Neural crest cell (in vitro differentiated cells): ENCODE measurements around the gene POLD3. TPM values are rescaled to one million over a fixed set of nuclear protein-coding genes. Genes with fewer than 3 reads are reported as not detected.

Source experiments
- DNase-seq: peaks from one replicate; pipeline ENCODE4 v3.0.0; 2021; ENCODE audit warnings: low read depth, mixed read lengths, low spot score
- H3K27ac Mint-ChIP-seq: one replicate; pipeline ENCODE4 v1.8.0; 2021; ENCODE audit warnings: mild to moderate bottlenecking, mixed read lengths; ENCODE audit not compliant: unreplicated experiment
- H3K27me3 Mint-ChIP-seq: 2 replicates; pipeline ENCODE4 v1.8.0; 2021; ENCODE audit warnings: low read depth, mild to moderate bottlenecking, mixed read lengths
- H3K36me3 Mint-ChIP-seq: 2 replicates; pipeline ENCODE4 v1.8.0; 2021; ENCODE audit warnings: low read depth, mild to moderate bottlenecking, mixed read lengths
- H3K4me1 Mint-ChIP-seq: 2 replicates; pipeline ENCODE4 v1.8.0; 2021; ENCODE audit warnings: mixed read lengths
- H3K4me3 Mint-ChIP-seq: one replicate; pipeline ENCODE4 v1.8.0; 2021; ENCODE audit warnings: mild to moderate bottlenecking, mixed read lengths
- H3K9me3 Mint-ChIP-seq: 2 replicates; pipeline ENCODE4 v1.8.0; 2021; ENCODE audit warnings: mixed read lengths
- CTCF ChIP-seq: fragments of 200-600 bp; sonication (generic); conservative IDR thresholded peaks from 2 replicates; pipeline ENCODE4 v1.5.0; 2021; ENCODE audit warnings: antibody characterized with exemption, mild to moderate bottlenecking
- total RNA-seq: library from RNA; stranded (reverse); gene quantifications from 2 replicates; pipeline ENCODE4 v1.2.1, GENCODE V29; 2021

The POLD3 gene
- total RNA-seq, 1 donor from 2014 or later: 46.3 TPM

- no peaks in the 10 kb centered on the region for H3K27me3 Mint-ChIP-seq
- H3K27ac Mint-ChIP-seq: no peak overlapping the region
- no peak for DNase-seq
- no peak overlapping the region for H3K4me3 Mint-ChIP-seq
- peaks cover 23% of the 10 kb centered on the region for H3K36me3 Mint-ChIP-seq
- no peak for TF ChIP-seq CTCF
- H3K9me3 Mint-ChIP-seq: peaks cover 4% of the 10 kb centered on the region
- no peaks in the 10 kb centered on the region for H3K4me1 Mint-ChIP-seq
Measured at GRCh38 chr11:74620531-74620930, 28.1 kb downstream of the POLD3 start.

GRCh38 chr11:74626130-74626529 lies 33.7 kb downstream of the POLD3 start:
- H3K4me3 Mint-ChIP-seq: no peak overlapping the region
- DNase-seq: no peak

GRCh38 chr11:74626604-74627003 lies 34.2 kb downstream of the POLD3 start:
- no peaks in the 10 kb centered on the region for H3K27me3 Mint-ChIP-seq
- no peak for DNase-seq
- H3K27ac Mint-ChIP-seq: no peak overlapping the region
- peaks cover 4% of the 10 kb centered on the region for H3K9me3 Mint-ChIP-seq
- no peaks in the 10 kb centered on the region for H3K4me1 Mint-ChIP-seq
- H3K36me3 Mint-ChIP-seq: peaks cover 20% of the 10 kb centered on the region
- TF ChIP-seq CTCF: no peak
- H3K4me3 Mint-ChIP-seq: no peak overlapping the region

More at GRCh38 chr11:74626130-74626529, 33.7 kb downstream of the POLD3 start:
- TF ChIP-seq CTCF: no peak
- Mint-ChIP-seq H3K27me3 (no peaks in the 10 kb centered on the region), H3K27ac (no peak overlapping the region), H3K9me3 (peaks cover 4% of the 10 kb centered on the region), H3K36me3 (peaks cover 24% of the 10 kb centered on the region), H3K4me1 (no peaks in the 10 kb centered on the region)

- DNase-seq: no peak
- no peaks in the 10 kb centered on the region for H3K4me1 Mint-ChIP-seq
- TF ChIP-seq CTCF: no peak
- peaks cover 17% of the 10 kb centered on the region for H3K36me3 Mint-ChIP-seq
- peaks cover 4% of the 10 kb centered on the region for H3K9me3 Mint-ChIP-seq
- H3K27me3 Mint-ChIP-seq: no peaks in the 10 kb centered on the region
- H3K4me3 Mint-ChIP-seq: no peak overlapping the region
- H3K27ac Mint-ChIP-seq: no peak overlapping the region
Measured at GRCh38 chr11:74627381-74627780, 35.0 kb downstream of the POLD3 start.

- DNase-seq: no peak
- Mint-ChIP-seq H3K27me3 (no peaks in the 10 kb centered on the region), H3K27ac (no peak overlapping the region), H3K4me3 (no peak overlapping the region), H3K4me1 (no peaks in the 10 kb centered on the region), H3K9me3 (no peaks in the 10 kb centered on the region), H3K36me3 (peaks cover 12% of the 10 kb centered on the region)
- TF ChIP-seq CTCF: no peak
Measured at GRCh38 chr11:74630043-74630442, 37.7 kb downstream of the POLD3 start.
